ENCODE results near the gene ARL4C. TPM values are rescaled to one million over a fixed set of nuclear protein-coding genes. Genes with fewer than 3 reads are reported as not detected.

ARL4C gene
- total and polyA plus RNA-seq, 4 donors, result 6.8 to 12.5 (median 9.0) TPM

- H3K4me1 ChIP-seq (ENCODE audit: control insufficient read depth in 1 of 2, insufficient read depth in 2 of 2, low read length in 2 of 2), result no peaks in the 10 kb centered on the region
- ATAC-seq (ENCODE audit: low FRiP score) (no peak), DNase-seq (no peak)
- intact Hi-C loops (cut with DNase I), result loop anchor here in 1 of 2 donors (10.0 kb wide), 1 partner anchor 368 kb away; no protein-coding TSS in a partner anchor
- no peak overlapping the region for H3K4me3 ChIP-seq (ENCODE audit: low read length in 2 of 2)
- H3K36me3 ChIP-seq (ENCODE audit: control insufficient read depth in 1 of 2, insufficient read depth in 2 of 2, low read length in 1 of 2), result no peaks in the 10 kb centered on the region
- H3K27ac ChIP-seq (ENCODE audit: low read depth in 1 of 2, low read length in 2 of 2), result no peak overlapping the region
- H3K27me3 ChIP-seq (ENCODE audit: control insufficient read depth in 1 of 2, insufficient read depth in 2 of 2, low read length in 1 of 2), result no peaks in the 10 kb centered on the region
- H3K9me3 ChIP-seq (ENCODE audit: control insufficient read depth, low read length), result no peaks in the 10 kb centered on the region
- WGBS, 2 donors, result 57 to 62% methylated on average over 3 of the region's 3 CpGs
Measured at GRCh38 chr2:234502919-234503285, 6.0 kb upstream of the ARL4C start.

DNA sequence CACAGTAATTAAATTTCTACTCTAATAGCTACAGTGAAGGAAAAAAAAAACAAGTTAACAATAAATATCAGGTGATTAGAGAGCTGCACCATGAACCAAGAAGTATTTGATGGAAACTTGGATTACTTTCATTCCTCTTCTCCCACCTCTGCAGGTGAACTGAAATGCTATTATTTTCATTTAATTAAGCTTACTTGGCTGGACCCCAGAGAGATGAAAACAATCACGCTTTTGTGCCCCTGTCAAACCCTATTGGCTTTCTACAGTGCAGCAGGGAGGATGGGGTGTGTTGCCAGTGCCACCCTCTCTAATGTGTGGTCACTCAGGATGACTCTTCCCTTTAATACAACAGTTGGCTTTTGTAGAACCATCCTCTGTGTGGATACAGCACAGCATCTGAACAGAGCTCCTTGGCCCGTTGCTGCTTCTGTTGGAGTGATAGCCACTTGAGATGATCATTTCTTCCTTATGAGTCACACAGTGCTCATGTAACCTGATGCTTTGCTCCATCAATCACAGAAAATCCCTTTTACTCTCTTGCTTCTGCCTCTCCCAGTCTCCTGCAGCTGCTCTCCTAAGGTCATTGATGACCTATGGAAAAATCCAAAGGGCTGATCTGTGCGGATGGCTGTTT lies 5.5 kb upstream of the ARL4C start:
- DNase-seq, result no peak
- H3K27ac ChIP-seq (ENCODE audit: low read depth in 1 of 2, low read length in 2 of 2), result no peak overlapping the region
- 53 to 60% methylated on average over 3 of the region's 3 CpGs for WGBS, 2 donors
- no peaks in the 10 kb centered on the region for H3K9me3 ChIP-seq (ENCODE audit: control insufficient read depth, low read length)
- no peaks in the 10 kb centered on the region for H3K36me3 ChIP-seq (ENCODE audit: control insufficient read depth in 1 of 2, insufficient read depth in 2 of 2, low read length in 1 of 2)
- H3K4me1 ChIP-seq (ENCODE audit: control insufficient read depth in 1 of 2, insufficient read depth in 2 of 2, low read length in 2 of 2), result no peaks in the 10 kb centered on the region
- intact Hi-C loops (cut with DNase I), result loop anchor here in 1 of 2 donors (10.0 kb wide), 1 partner anchor 368 kb away; no protein-coding TSS in a partner anchor
- no peaks in the 10 kb centered on the region for H3K27me3 ChIP-seq (ENCODE audit: control insufficient read depth in 1 of 2, insufficient read depth in 2 of 2, low read length in 1 of 2)
- no peak overlapping the region for H3K4me3 ChIP-seq (ENCODE audit: low read length in 2 of 2)
- no peak for ATAC-seq (ENCODE audit: low FRiP score)

- intact Hi-C loops (cut with DNase I), result loop anchor here (2.0 to 10.0 kb wide), 2 partner anchors 212 to 366 kb away; no protein-coding TSS in a partner anchor
- peak in 1 of 2 donors; percentile 68 for DNase-seq
Measured at GRCh38 chr2:234500394-234501006, 3.6 kb upstream of the ARL4C start.

GRCh38 chr2:234497594-234498235 lies 834 bp upstream of the ARL4C start:
- H3K27ac ChIP-seq (ENCODE audit: low read depth in 1 of 2, low read length in 2 of 2), result no peak overlapping the region
- H3K27me3 ChIP-seq (ENCODE audit: control insufficient read depth in 1 of 2, insufficient read depth in 2 of 2, low read length in 1 of 2), result no peaks in the 10 kb centered on the region
- H3K4me3 ChIP-seq (ENCODE audit: low read length in 2 of 2), result no peak overlapping the region
- WGBS, 2 donors, result 62 to 79% methylated on average over 22 to 37 of the region's 37 CpGs
- ATAC-seq (ENCODE audit: low FRiP score), result no peak
- H3K4me1 ChIP-seq (ENCODE audit: control insufficient read depth in 1 of 2, insufficient read depth in 2 of 2, low read length in 2 of 2), result no peaks in the 10 kb centered on the region
- intact Hi-C loops (cut with DNase I), result loop anchor here in 1 of 2 donors (5.0 to 10.0 kb wide), 3 partner anchors 55 to 523 kb away; no protein-coding TSS in a partner anchor
- no peaks in the 10 kb centered on the region for H3K36me3 ChIP-seq (ENCODE audit: control insufficient read depth in 1 of 2, insufficient read depth in 2 of 2, low read length in 1 of 2)
- DNase-seq, result peak in 1 of 2 donors; percentile 58
- no peaks in the 10 kb centered on the region for H3K9me3 ChIP-seq (ENCODE audit: control insufficient read depth, low read length)

More at GRCh38 chr2:234500394-234501006, 3.6 kb upstream of the ARL4C start:
- Histone ChIP-seq H3K27ac (ENCODE audit: low read depth in 1 of 2, low read length in 2 of 2) (no peak overlapping the region), H3K36me3 (ENCODE audit: control insufficient read depth in 1 of 2, insufficient read depth in 2 of 2, low read length in 1 of 2) (no peaks in the 10 kb centered on the region), H3K9me3 (ENCODE audit: control insufficient read depth, low read length) (no peaks in the 10 kb centered on the region), H3K4me1 (ENCODE audit: control insufficient read depth in 1 of 2, insufficient read depth in 2 of 2, low read length in 2 of 2) (no peaks in the 10 kb centered on the region), H3K4me3 (ENCODE audit: low read length in 2 of 2) (no peak overlapping the region), H3K27me3 (ENCODE audit: control insufficient read depth in 1 of 2, insufficient read depth in 2 of 2, low read length in 1 of 2) (no peaks in the 10 kb centered on the region)
- peak; percentile 55 for ATAC-seq (ENCODE audit: low FRiP score)
- 61 to 67% methylated on average over 9 of the region's 9 CpGs for WGBS, 2 donors

DNA sequence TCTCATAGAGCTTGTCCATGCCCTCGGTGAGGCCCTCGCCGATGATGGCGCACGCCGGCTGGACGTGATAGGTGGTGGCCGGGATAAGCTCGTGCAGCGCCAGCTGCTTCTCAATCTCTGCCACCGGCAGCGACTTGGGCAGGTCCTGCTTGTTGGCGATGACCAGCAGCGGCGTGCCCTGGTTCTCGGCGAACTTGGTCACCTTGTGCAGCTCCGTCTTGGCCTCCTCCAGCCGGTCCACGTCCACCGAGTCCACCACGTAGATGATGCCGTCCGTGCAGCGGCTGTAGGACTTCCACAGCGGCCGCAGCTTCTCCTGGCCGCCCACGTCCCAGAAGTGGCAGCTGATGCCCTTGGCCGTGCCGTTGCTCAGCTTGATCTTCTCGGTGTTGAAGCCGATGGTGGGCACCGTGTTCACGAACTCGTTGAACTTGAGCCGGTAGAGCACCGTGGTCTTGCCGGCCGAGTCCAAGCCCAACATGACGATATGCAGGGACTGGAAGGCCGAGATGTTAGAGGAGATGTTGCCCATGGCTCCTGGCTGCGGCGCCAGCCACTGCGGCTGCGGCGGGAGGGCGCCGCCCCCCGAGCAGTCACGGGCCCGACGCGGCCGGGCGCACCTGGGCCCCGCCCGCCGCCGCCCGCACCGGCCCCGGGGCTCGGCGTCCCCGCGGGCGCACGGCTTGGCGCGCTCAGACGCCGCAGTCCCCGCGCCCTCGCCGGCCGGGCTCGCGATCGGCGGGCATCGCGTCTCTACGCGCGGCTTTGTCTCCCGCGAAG lies 636 bp downstream of the ARL4C start:
- H3K4me3 ChIP-seq (ENCODE audit: low read length in 2 of 2), result peak overlapping the region; percentile 53 to 71
- no peaks in the 10 kb centered on the region for H3K9me3 ChIP-seq (ENCODE audit: control insufficient read depth, low read length)
- intact Hi-C loops (cut with DNase I), result loop anchor here in 1 of 2 donors (5.0 to 10.0 kb wide), 3 partner anchors 54 to 521 kb away; no protein-coding TSS in a partner anchor
- peak; percentile 64 to 80 for DNase-seq
- WGBS, 2 donors, result 1% methylated on average over 74 to 89 of the region's 89 CpGs
- ATAC-seq (ENCODE audit: low FRiP score), result no peak
- no peaks in the 10 kb centered on the region for H3K36me3 ChIP-seq (ENCODE audit: control insufficient read depth in 1 of 2, insufficient read depth in 2 of 2, low read length in 1 of 2)
- no peaks in the 10 kb centered on the region for H3K4me1 ChIP-seq (ENCODE audit: control insufficient read depth in 1 of 2, insufficient read depth in 2 of 2, low read length in 2 of 2)
- H3K27ac ChIP-seq (ENCODE audit: low read depth in 1 of 2, low read length in 2 of 2), result no peak overlapping the region
- no peaks in the 10 kb centered on the region for H3K27me3 ChIP-seq (ENCODE audit: control insufficient read depth in 1 of 2, insufficient read depth in 2 of 2, low read length in 1 of 2)

GRCh38 chr2:234495251-234496054 lies 1.4 kb downstream of the ARL4C start:
- no peak overlapping the region for H3K27ac ChIP-seq (ENCODE audit: low read depth in 1 of 2, low read length in 2 of 2)
- H3K4me1 ChIP-seq (ENCODE audit: control insufficient read depth in 1 of 2, insufficient read depth in 2 of 2, low read length in 2 of 2), result no peaks in the 10 kb centered on the region
- no peaks in the 10 kb centered on the region for H3K9me3 ChIP-seq (ENCODE audit: control insufficient read depth, low read length)
- ATAC-seq (ENCODE audit: low FRiP score) (no peak), DNase-seq (peak in 1 of 2 donors; percentile 49)
- 9% methylated on average over 40 of the region's 40 CpGs for WGBS, 2 donors
- intact Hi-C loops (cut with DNase I), result loop anchor here in 1 of 2 donors (5.0 to 10.0 kb wide), 3 partner anchors 53 to 521 kb away; no protein-coding TSS in a partner anchor
- H3K4me3 ChIP-seq (ENCODE audit: low read length in 2 of 2), result no peak overlapping the region
- no peaks in the 10 kb centered on the region for H3K36me3 ChIP-seq (ENCODE audit: control insufficient read depth in 1 of 2, insufficient read depth in 2 of 2, low read length in 1 of 2)
- no peaks in the 10 kb centered on the region for H3K27me3 ChIP-seq (ENCODE audit: control insufficient read depth in 1 of 2, insufficient read depth in 2 of 2, low read length in 1 of 2)

DNA sequence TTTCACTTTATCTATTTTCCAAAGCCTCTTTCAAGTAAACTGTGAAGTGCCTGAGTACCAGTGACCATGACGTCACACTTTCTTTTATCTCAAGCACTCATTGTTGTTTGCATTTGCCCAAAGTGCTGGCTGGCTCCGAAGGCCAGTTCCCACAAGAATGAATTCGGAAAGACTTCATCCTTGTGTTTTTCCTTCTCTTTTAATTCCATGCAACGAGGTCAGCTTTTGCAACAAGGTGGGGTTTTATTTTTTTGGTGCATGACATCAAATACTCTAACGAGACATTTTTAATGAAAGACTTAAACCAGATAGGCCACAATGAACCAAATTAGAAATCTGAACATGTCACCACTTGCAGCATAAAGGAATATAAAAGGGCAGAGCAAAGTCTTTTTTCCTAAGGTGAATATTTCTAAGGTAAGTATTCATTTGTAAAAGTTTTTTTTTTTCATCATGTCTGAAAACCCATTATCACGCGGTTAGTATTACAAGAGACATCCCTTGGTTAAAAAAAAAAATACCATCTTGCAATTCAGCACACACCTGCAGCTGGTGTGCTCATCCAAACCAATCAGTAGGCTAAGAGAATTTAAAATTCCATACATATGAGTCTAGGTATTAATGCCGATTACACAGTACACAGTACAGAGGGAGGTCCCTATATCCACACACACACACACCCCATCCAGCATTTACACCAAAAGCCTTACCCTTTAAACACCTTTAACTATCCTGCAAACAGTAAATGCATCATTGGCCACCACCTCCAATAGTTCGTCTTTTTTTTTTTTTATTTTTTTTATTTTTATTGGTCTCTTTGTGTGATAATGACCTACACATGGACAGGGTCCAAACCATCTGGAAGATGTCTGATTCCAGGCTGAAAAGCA lies 2.3 kb downstream of the ARL4C start:
- DNase-seq, result no peak
- no peak overlapping the region for H3K27ac ChIP-seq (ENCODE audit: low read depth in 1 of 2, low read length in 2 of 2)
- 58% methylated on average over 9 of the region's 9 CpGs for WGBS, 2 donors
- intact Hi-C loops (cut with DNase I), result loop anchor here in 1 of 2 donors (5.0 to 10.0 kb wide), 3 partner anchors 52 to 520 kb away; no protein-coding TSS in a partner anchor
- no peaks in the 10 kb centered on the region for H3K36me3 ChIP-seq (ENCODE audit: control insufficient read depth in 1 of 2, insufficient read depth in 2 of 2, low read length in 1 of 2)
- H3K27me3 ChIP-seq (ENCODE audit: control insufficient read depth in 1 of 2, insufficient read depth in 2 of 2, low read length in 1 of 2), result no peaks in the 10 kb centered on the region
- no peak for ATAC-seq (ENCODE audit: low FRiP score)
- H3K4me3 ChIP-seq (ENCODE audit: low read length in 2 of 2), result no peak overlapping the region
- no peaks in the 10 kb centered on the region for H3K4me1 ChIP-seq (ENCODE audit: control insufficient read depth in 1 of 2, insufficient read depth in 2 of 2, low read length in 2 of 2)
- no peaks in the 10 kb centered on the region for H3K9me3 ChIP-seq (ENCODE audit: control insufficient read depth, low read length)
